ENCODE measurements around the gene ARHGAP45. TPM values are rescaled to one million over a fixed set of nuclear protein-coding genes. Genes with fewer than 3 reads are reported as not detected.

Gene ARHGAP45
- total RNA-seq, 1 donor, result 0.18 TPM

- no peak for TF ChIP-seq CTCF (IDR thresholded peaks at IDR 0.05; ENCODE audit: insufficient read depth, low read length)
- peak overlapping the region; percentile 90 for H3K4me3 ChIP-seq (ENCODE audit: low read depth, low read length)
- peak; percentile 89 for DNase-seq (ENCODE audit: low read depth)
Measured at GRCh38 chr19:1131718-1132551, 65.0 kb downstream of the ARHGAP45 start.

GRCh38 chr19:1132552-1133383 lies 65.8 kb downstream of the ARHGAP45 start:
- peak overlapping the region; percentile 90 for H3K4me3 ChIP-seq (ENCODE audit: low read depth, low read length)
- no peak for TF ChIP-seq CTCF (IDR thresholded peaks at IDR 0.05; ENCODE audit: insufficient read depth, low read length)
- no peak for DNase-seq (ENCODE audit: low read depth)

- H3K4me3 ChIP-seq (ENCODE audit: low read depth, low read length), result no peak overlapping the region
- DNase-seq (ENCODE audit: low read depth), result no peak
- no peak for TF ChIP-seq CTCF (IDR thresholded peaks at IDR 0.05; ENCODE audit: insufficient read depth, low read length)
Measured at GRCh38 chr19:1133471-1133929, 66.5 kb downstream of the ARHGAP45 start.

GRCh38 chr19:1134431-1134830 lies 67.5 kb downstream of the ARHGAP45 start:
- peak; percentile 23 for DNase-seq (ENCODE audit: low read depth)
- no peak overlapping the region for H3K4me3 ChIP-seq (ENCODE audit: low read depth, low read length)
- no peak for TF ChIP-seq CTCF (IDR thresholded peaks at IDR 0.05; ENCODE audit: insufficient read depth, low read length)

GRCh38 chr19:1135454-1135853 lies 68.5 kb downstream of the ARHGAP45 start:
- no peak overlapping the region for H3K4me3 ChIP-seq (ENCODE audit: low read depth, low read length)
- no peak for DNase-seq (ENCODE audit: low read depth)
- no peak for TF ChIP-seq CTCF (IDR thresholded peaks at IDR 0.05; ENCODE audit: insufficient read depth, low read length)

GRCh38 chr19:1136201-1136600 lies 69.2 kb downstream of the ARHGAP45 start:
- TF ChIP-seq CTCF (IDR thresholded peaks at IDR 0.05; ENCODE audit: insufficient read depth, low read length), result no peak
- no peak overlapping the region for H3K4me3 ChIP-seq (ENCODE audit: low read depth, low read length)
- no peak for DNase-seq (ENCODE audit: low read depth)

Small RNA genes within 50 kb of the gene (small RNA-seq; reads per million reads assigned to genes)
- 7.1 reads per million, percentile 91 among the genes with 10 or more reads in this experiment for gene RNU6-2

Other genes with a start within 250 kb of the ARHGAP45 start
- 0.18 and 0.33 TPM in 2 replicates for gene PLPPR3, start 245.2 kb upstream of the ARHGAP45 start, total RNA-seq (ENCODE audit: low replicate concordance)
- not detected in 2 replicates for gene AZU1, start 239.3 kb upstream of the ARHGAP45 start, total RNA-seq (ENCODE audit: low replicate concordance)
- gene PRTN3, start 226.2 kb upstream of the ARHGAP45 start, total RNA-seq (ENCODE audit: low replicate concordance), result not detected in 2 replicates
- 0.09 and 2.9 TPM in 2 replicates for gene ELANE, start 214.9 kb upstream of the ARHGAP45 start, total RNA-seq (ENCODE audit: low replicate concordance)
- 25.8 and 161 TPM in 2 replicates for gene CFD, start 207.5 kb upstream of the ARHGAP45 start, total RNA-seq (ENCODE audit: low replicate concordance)
- gene MED16, start 174.0 kb upstream of the ARHGAP45 start, total RNA-seq (ENCODE audit: low replicate concordance), result 21.0 and 24.5 TPM in 2 replicates
- gene RNU6-9, start 173.7 kb upstream of the ARHGAP45 start, total RNA-seq (ENCODE audit: low replicate concordance), result not detected in 2 replicates
- gene R3HDM4, start 153.9 kb upstream of the ARHGAP45 start, total RNA-seq (ENCODE audit: low replicate concordance), result 8.4 and 25.8 TPM in 2 replicates
- gene KISS1R, start 149.8 kb upstream of the ARHGAP45 start, total RNA-seq (ENCODE audit: low replicate concordance), result not detected in 2 replicates
- 3.7 and 11.2 TPM in 2 replicates for gene ARID3A, start 141.1 kb upstream of the ARHGAP45 start, total RNA-seq (ENCODE audit: low replicate concordance)
- 16.5 and 45.0 TPM in 2 replicates for gene WDR18, start 82.8 kb upstream of the ARHGAP45 start, total RNA-seq (ENCODE audit: low replicate concordance)
- gene GRIN3B, start 66.7 kb upstream of the ARHGAP45 start, total RNA-seq (ENCODE audit: low replicate concordance), result 0.45 and 0.74 TPM in 2 replicates
- gene TMEM259, start 46.0 kb upstream of the ARHGAP45 start, total RNA-seq (ENCODE audit: low replicate concordance), result 44.7 and 49.9 TPM in 2 replicates
- gene RNU6-2, start 45.6 kb upstream of the ARHGAP45 start, total RNA-seq (ENCODE audit: low replicate concordance), result not detected in 2 replicates
- gene CNN2, start 40.6 kb upstream of the ARHGAP45 start, total RNA-seq (ENCODE audit: low replicate concordance), result 96.0 and 101 TPM in 2 replicates
- 3.5 and 21.6 TPM in 2 replicates for gene ABCA7, start 27.1 kb upstream of the ARHGAP45 start, total RNA-seq (ENCODE audit: low replicate concordance)
- 27.7 and 91.2 TPM in 2 replicates for gene POLR2E, start 28.2 kb downstream of the ARHGAP45 start, total RNA-seq (ENCODE audit: low replicate concordance)
- 156 and 288 TPM in 2 replicates for gene GPX4, start 36.8 kb downstream of the ARHGAP45 start, total RNA-seq (ENCODE audit: low replicate concordance)
- 18.5 and 41.2 TPM in 2 replicates for gene SBNO2, start 107.1 kb downstream of the ARHGAP45 start, total RNA-seq (ENCODE audit: low replicate concordance)
- 54.1 and 84.1 TPM in 2 replicates for gene STK11, start 138.6 kb downstream of the ARHGAP45 start, total RNA-seq (ENCODE audit: low replicate concordance)
- 2.3 and 3.1 TPM in 2 replicates for gene CBARP, start 170.8 kb downstream of the ARHGAP45 start, total RNA-seq (ENCODE audit: low replicate concordance)
- gene ATP5F1D, start 174.6 kb downstream of the ARHGAP45 start, total RNA-seq (ENCODE audit: low replicate concordance), result 15.7 and 55.6 TPM in 2 replicates
- 23.2 and 32.5 TPM in 2 replicates for gene MIDN, start 181.4 kb downstream of the ARHGAP45 start, total RNA-seq (ENCODE audit: low replicate concordance)
- 245 and 776 TPM in 2 replicates for gene CIRBP, start 202.2 kb downstream of the ARHGAP45 start, total RNA-seq (ENCODE audit: low replicate concordance)
- 25.2 and 123 TPM in 2 replicates for gene FAM174C, start 208.4 kb downstream of the ARHGAP45 start, total RNA-seq (ENCODE audit: low replicate concordance)
- gene EFNA2, start 218.7 kb downstream of the ARHGAP45 start, total RNA-seq (ENCODE audit: low replicate concordance), result not detected in 2 replicates